ENCODE results near the gene PRKAR1B.
"Not testable (repeated sequence)": the region's sequence is repeated elsewhere in the genome, so short reads cannot be mapped to it uniquely, and the experiment has no call there.

Gene PRKAR1B

GRCh38 chr7:551615-551970 is 175.5 kb downstream of the PRKAR1B start:
- DNase-seq: not testable (repeated sequence)

GRCh38 chr7:550881-551614 is 176.0 kb downstream of the PRKAR1B start:
- DNase-seq: no peak

DNA sequence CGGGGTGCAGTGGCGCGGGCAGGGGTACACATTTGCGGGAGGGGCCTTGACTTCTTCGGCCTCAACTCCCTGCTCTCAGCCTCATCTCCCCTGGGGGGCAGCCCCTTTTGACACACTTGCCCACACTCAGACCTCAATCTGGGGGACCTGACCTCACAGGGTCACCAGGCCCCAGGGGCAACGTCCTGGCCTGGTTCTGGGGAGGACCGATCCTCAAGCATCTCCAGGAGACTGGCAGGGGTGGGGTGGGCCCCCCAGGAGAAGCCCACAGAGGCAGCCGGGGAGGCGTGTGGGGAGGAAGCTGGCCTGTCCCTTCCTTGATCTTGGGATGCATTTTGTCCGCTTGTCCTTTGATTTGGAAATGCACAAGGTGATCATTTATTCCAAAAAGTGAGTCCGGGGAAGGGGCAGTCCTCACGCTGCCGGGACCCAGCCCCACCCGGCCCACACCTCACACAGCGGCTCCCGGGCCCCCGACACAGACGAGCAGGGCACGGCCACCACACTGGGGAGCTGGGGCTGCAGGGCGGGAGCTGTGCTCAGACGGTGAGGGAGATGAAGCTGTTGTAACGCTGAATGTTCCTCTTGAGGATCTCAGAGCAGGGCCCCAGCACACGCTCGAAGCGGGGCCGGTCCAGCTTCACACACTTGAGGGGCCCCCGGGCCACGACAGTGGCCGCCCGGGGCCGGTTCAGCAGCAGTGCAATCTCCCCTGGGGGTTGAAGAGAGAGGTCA is 177.0 kb downstream of the PRKAR1B start:
- no peak for DNase-seq

DNA sequence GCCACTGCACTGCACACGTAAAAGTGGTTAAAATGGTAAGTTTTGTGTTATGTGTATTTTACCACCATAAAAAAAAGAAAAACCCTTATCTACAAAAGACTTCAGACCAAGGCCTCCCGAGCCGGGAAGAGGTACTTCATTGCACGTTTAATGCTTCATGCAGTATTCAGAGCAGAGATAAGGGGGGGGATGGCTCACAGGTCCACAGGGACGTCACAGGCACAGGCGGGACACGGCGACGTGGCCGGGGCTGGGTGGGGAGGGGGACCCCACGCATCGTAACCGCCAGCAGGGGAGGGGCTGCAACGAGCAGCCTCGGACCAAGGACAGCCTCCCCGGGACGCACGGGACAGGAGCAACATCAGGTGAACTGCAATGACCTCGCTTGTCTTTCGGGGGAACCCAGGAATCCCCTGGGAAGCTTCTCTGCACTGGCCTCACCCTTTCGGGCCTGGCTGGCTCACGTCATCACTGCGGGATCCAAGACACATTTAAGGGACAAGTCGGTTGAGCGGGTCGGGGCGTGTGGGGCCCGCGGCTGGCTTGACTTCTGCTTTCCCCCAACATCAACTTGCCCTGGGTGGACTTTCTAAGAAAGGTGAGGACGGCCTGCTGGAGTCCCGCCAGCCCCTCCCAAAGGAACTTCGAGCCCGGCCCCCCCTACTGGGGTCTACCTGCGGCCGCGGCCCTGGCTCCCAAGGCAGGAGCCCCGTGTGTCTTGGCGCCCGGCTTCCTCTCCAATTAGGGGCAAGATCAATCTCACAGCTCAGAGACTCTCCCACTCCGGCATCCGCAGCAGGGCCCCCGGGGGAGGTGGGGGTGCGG is 177.8 kb downstream of the PRKAR1B start:
- no peak for DNase-seq

- DNase-seq: no peak
These were observed 178.7 kb downstream of the PRKAR1B start for GRCh38 chr7:548401-548800.

- DNase-seq: no peak
These were observed 181.6 kb downstream of the PRKAR1B start for GRCh38 chr7:545470-545869.

DNA sequence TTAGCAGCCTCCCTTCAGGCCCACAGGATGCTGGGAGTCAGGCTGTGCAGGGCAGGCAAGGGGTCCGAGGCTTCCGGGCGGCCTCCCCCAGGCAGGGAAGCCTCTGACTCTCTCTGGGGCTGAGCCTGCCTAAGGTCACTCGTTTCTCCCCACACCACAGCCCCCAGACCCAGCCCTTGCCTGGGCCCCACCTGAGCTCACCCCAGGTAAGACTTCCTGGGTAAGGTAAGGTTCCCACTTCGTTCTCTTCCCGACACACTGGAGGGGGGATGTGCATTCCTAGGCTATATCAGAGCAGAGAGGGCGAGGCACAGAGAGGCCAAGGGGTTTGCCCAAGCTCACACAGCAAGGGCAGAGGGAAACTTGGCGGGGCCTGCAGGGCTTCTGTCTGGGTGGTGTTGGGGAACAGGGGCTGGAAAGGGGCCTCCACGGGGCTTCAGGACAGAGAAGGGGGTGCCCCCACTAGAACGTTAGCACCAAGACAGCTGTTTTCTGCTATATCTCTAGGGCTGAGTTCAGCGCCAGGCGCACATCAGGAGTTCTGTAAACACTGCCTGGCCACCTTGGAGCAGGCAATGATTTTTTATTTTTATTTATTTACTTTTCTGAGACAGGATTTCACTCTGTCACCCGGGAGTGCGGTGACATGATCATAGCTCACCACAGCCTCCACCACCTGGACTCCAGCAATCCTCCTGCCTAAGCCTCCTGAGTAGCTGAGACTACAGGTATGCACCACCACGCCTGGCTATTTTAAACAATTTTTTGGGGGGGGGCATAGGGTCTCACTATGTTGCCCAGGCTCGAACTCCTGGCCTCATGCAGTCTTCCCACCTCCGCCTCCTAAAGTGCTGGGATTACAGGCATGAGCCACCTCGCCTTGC is 182.5 kb downstream of the PRKAR1B start:
- no peak for DNase-seq

DNA sequence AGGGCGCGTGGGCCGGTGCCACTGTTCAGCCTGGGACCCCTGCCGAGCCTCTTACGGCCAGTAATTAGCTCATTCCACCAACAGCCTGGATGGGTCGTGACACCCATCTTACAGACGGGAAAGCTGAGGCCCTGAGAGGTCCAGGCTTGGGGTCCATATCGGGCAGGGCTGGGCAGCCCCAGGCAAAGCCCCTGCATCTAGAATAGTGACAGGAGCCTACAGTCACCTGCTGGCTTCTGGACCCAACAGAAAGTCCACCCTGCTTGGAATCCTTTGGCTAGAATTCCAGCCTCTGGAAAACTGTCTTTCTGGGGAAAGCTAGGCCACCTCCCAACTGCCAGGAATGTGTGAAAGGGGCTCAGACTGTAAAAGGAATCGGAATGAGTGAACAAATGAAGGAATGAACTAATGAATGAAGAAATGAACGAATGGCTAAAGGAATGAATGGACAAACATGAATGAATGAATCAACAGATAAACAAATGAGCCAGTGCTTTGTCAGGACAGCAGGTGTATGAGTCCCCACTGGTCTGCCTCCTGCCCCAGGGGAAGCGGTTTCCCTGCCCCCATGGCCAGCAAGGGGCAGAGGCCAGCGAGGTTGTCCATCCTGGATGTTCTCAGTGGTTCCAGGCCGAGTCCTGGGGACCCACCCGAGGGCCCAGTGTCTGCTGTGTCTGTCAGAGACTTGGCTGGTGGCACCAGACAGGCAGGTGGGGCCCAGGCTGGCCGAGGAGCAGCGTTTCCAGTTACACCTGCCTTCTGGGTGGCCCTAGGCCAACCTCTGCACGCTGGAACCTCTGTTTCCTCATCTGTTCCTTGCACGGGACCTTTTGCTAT is 183.4 kb downstream of the PRKAR1B start:
- no peak for DNase-seq

DNA sequence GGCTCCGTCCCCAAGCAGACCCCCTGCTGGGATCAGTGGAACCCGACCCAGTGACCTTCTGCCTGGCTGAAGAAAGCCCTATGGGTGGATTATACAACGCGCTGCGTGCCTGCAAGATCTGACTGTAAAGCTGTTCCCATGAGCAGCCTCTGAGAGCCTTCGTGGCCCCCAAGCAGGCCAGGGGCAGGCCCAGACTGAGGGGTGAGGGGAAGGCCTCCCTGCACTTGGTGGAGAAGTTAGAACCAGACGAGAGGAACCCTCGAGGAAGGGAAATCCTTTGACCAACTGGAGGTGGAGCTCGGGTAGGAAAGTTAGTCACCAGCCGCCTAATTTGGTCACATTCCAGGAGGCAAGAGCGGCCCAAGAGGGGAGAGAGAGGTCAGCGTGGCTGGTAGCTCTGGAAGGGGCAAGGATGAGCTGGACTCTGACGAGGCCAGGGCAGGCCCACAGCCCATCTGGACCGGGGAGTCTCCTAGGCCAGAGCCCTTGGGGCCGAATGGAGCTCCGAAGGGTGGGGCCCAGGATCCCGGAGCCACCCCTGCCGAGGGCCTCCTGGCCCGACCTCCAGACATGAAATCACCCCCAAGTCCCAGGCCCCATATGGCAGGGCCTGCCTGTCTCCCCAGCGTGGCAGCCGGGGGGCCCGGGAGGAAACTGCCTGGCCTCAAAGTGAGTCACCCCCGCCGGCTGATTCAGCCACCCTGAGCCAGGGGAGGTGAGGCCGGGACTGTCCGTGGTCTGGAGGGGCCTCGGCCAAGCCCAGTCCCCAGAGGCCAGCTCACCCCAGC is 184.2 kb downstream of the PRKAR1B start:
- no peak for DNase-seq

- no peak for DNase-seq
These were observed 184.9 kb downstream of the PRKAR1B start for GRCh38 chr7:542131-542712.

GRCh38 chr7:541661-542060 is 185.4 kb downstream of the PRKAR1B start:
- no peak for DNase-seq

- no peak for DNase-seq
These were observed 186.1 kb downstream of the PRKAR1B start for GRCh38 chr7:540997-541396.

- DNase-seq: no peak
These were observed 186.5 kb downstream of the PRKAR1B start for GRCh38 chr7:540579-540978.

GRCh38 chr7:539731-540411 is 187.2 kb downstream of the PRKAR1B start:
- no peak for DNase-seq

DNA sequence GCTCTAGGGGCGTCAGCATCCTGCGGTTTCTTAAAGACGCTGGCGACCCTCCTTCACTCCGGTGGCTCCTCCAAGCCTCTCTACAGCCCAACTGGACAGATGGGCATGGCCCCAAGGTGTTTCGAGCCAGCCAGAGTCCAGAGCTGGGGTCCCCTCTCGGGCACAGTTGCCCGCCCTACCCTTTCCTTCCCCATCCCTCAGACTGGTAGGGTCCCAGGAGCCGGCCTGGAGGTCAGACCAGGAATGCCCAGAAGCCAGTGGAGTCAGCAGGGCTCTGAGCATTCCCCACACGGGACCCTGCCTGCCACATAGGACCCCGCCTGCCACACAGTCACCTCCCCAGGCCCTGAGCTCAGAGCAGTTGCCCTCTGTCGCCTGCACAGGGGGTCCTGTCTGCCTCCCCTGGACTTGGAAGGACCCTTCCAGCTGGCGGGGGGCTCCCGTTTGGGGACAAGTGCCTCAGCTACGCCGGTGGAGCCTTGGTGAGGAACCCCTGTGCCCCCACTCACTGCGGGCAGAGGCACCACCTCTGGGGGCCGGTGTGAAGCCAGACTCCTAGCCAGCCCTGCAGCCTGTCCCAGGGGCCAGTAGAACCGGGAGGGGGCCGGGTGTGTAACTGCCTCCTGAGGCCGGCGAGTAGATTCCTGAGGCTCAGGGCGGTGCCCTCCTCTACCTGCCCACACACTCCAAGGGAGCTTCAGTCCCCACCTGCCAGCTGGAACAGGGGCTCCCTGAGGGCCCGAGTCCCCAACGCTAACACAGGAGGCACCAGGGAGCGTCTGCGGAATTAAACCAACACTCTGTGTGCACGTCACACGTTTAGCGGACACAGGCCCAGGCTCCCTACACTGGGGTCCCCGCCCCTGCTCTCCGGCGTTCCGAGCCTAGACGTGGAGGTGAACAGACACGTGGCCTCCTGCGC is 188.1 kb downstream of the PRKAR1B start:
- DNase-seq: no peak

GRCh38 chr7:537911-538634 is 189.0 kb downstream of the PRKAR1B start:
- DNase-seq: no peak

DNA sequence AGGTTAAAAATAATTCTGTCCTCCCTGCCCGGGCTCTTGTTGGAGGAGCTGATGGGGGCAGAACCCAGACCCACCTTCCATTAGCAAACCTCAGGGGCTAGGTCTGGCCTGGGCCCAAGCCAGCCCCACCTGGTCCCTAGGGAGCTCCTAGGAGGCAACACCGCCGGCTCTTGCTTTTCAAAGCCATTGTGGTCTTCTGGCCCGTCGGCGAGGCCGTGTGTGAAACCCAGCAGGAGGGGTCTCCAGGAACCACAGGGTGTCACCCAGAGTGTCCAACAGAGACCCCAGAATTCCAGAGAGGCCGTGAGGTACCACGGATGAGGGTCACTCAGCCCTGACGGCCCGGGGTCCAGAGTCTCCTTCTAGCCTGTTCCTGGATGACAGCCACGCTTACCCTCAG is 190.8 kb downstream of the PRKAR1B start:
- DNase-seq: no peak

DNA sequence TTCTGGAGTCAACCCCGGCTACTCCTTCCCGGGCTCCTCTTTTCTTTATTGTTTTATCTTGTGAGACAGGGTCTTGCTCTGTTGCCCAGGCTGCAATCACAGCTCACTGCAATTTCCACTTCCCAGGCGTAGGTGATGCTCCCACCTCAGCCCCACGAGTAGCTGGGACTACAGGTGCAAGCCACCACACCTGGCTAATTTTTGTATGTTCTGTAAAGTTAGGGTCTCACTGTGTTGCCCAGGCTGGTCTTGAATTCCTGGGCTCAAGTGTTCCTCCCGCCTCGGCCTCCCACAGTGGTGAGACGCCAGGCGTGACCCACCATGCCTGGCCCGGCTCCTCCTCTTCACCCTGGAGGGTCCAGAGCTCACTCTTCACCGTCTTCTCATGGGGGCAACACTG is 192.1 kb downstream of the PRKAR1B start:
- no peak for DNase-seq

Measured in NCI-H1417 (cell line).